NCI-H446 (cell line): ENCODE results near the gene CHMP1A.
"Not testable (repeated sequence)": the region's sequence is repeated elsewhere in the genome, so short reads cannot be mapped to it uniquely, and the experiment has no call there.

ENCODE experiments used
- DNase-seq, 2 experiments: peaks; one replicate each; lab custom pipeline; 2025; lab: John Stamatoyannopoulos, UW

The CHMP1A gene

DNA sequence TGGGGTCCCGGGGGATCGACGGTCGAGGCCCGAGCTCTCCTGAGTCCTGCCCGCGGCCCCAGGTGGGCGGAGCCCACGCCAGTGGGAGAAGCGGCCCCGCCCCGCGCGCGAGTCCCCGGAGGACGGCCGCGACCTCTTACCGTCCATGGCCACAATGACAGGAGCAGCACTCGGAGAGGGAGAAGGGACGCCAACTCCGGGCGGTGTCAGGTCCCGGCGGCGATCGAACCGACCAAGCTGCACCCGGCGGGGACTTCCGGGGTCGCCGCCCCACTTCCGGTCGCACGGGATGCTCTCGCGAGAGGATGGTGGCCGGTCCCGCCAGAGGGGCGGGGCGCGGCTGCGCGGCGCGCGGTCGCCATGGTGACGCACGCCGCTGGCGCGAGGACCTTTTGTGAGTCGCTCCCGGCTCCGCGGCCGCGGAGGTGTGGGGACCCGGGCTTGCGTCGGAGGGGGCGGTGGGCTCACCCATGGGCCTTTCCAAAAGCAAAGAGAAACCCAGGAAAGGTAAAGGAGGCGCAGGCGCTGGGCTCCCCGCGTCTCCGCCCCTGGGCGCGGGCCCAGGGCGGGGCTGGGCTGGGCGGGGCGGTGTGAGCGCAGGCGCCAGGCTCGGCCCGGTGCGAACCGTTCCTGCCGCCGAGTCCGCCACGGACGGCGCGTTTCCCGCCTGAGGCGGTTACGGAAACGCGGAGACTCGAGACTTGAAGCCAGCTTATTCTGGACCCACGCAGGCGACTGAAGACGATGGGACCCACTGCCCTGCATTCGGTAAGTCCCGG, at the start of gene CHMP1A, which contains the start of gene SPATA33:
Gene CHMP1A (minus strand): TSS at position 267 of the 779 bp plus-strand sequence. CDS start 120 bp downstream, at position 147.
Gene SPATA33 (plus strand): TSS at position 395 of the 779 bp plus-strand sequence. CDS start 76 bp downstream, at position 471.
- peak; percentile 56 to 84 for DNase-seq

DNA sequence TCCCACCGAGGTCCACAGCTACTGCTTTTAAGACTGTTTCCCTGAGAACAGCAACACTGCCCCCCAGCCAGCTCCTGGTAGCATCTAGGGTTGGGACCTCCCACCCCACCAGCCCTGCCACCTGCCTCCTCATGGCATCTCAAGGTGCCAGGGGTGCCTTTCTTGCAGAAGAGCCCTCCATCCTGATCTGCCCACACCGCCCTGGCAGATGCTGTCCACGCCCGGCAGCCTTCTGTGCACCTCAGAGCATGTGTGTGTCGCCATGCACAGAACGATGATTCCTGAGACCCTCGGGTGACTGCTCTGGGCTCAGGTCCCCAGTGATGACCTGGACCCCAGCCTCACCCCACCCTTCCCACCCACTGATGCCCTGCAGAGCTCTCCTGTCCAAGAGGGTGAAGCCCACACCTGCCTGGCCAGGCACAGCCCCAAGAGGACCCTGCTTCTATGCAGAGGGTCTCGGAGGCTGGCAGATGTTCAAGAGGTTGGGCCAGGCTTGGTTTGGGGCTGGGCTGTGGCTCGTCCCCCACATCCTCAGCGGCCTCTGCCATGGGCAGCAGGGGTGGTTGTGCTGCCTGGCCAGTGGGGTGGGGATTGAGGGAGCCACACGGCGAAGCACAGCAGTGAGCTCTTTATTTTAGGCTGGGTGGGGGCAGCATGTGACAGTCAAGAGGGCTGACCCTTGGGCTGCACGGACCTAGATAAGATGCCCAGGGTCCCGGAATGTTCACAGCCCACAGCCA, 49.2 kb upstream of the CHMP1A start:
- no peak for DNase-seq

DNA sequence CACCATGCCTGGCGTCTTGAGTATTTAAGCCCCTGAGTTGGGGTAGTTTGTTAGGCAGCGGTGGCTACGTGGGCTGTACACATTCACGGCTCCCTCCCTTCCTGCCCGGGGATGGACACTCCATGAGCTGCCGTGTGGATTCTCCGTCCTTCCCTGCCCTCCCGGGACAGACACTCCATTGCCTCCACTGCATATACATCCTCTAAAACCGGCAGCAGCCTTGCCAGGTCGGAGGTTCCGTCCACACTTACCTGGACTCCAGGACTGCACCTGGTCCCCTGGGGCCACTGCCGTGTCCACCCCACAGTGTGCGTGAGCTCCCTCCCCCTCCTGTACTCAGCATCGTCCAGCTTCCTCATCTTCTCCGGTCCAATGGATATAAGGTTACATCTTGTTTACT, 47.5 kb upstream of the CHMP1A start:
- no peak for DNase-seq

DNA sequence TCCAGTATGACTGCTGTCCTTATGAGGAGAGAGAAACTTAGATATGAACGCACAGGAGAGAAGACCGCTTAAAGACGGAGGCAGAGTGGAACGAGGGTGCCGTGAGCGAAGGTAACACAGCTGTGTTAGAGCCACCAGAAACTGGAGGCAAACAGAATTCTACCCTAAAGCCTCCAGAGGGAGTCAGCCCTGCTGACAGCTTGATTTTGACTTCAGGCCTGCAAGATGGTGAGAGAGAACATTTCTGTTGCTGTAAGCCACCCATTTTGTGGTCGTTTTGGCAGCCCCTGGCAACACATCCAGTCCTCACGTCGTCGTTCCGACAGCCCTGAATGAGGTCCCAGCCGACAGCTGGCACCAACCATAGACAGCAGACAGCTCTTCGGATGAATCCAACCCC, 46.8 kb upstream of the CHMP1A start:
- no peak for DNase-seq

DNA sequence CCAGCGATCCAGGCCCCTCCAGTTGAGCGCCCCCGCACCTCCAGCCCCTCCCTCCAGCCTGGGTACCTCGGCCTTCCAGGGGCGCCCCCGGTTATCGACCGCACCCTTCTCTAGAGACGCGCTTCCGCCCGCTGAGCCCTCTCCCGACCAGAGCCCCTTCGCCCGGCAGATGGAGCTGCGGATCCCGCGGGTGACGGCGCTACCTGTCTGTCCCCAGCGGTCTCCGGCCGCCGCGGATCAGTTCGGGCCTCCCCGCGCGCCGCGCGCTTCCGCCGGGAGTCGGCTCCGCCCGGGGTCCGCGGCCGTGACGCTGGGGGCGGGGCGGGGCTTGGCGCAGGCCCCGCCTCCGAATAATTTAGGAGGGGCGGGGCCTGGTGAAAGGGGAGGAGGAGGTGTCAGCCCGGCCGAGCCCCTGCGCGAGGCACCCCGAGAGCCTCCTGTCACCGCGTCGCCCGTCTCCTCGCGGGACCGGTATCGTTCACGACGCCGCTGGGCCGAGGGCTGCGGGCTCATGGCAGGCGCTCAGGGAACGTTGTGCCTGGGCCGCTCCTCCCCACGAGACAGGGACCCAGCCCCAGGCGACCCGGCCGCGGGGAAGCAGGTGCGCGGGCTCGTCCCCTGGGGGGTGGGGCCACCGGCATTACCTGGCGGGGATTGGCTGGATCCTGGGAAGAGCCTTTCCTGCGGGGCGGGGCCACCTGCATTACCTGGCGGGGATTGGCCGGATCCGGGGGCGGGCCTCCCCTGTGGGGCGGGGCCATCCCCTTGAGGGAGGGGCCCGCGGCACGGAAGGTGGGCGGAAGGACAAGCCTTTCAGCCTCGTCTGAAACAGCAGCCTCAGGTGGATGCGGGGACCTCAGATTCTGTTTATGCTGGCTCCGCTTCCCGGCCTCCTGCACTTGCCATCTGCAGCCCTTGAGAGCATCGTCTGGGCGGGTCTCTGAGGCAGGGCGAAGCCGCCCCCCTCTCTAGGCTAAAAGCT, 44.2 kb upstream of the CHMP1A start, which contains the start of gene SPATA2L:
Gene SPATA2L (minus strand): TSS at position 281 of the 982 bp plus-strand sequence. CDS start 473 bp downstream, outside the sequence.
- peak; percentile 21 to 80 for DNase-seq

DNA sequence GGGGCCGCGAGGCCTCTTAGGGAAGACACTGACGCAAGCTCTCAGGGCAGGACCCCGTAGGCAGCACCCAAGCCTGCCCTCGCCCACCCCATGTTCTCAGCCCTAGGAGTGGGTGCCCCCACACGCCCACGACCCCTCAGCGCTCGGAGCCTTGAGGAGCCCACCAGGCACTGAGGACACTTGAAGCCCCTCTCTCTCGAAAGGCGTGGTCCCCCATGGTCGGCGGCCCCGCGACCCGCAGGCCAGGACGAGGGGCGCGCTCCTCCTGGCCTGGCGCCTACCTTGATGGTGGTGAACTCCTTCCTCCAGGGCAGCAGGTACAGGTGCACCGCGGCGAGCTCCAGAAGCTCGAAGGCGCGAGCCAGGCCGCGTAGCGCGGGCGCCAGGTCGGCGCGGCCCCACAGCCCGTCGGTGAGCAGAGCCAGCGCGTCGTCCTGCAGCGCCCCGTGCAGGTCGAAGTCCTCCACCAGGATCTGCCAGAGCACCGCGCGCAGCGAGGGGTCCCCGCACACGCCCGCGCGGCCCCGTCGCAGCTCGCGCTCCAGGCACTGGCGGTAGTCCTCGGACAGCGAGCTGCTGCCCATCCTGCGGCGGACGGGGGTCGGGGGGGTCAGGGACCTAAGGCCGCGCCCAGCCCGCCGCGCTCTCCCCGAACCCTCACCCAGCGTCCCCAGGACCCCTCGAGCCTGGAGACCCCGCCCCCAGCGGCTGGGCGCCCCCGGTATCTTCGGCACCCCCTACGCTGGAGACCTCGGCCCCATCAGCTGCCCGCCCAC, 43.3 kb upstream of the CHMP1A start:
- peak in 1 of 2 experiments; percentile 35 for DNase-seq

DNA sequence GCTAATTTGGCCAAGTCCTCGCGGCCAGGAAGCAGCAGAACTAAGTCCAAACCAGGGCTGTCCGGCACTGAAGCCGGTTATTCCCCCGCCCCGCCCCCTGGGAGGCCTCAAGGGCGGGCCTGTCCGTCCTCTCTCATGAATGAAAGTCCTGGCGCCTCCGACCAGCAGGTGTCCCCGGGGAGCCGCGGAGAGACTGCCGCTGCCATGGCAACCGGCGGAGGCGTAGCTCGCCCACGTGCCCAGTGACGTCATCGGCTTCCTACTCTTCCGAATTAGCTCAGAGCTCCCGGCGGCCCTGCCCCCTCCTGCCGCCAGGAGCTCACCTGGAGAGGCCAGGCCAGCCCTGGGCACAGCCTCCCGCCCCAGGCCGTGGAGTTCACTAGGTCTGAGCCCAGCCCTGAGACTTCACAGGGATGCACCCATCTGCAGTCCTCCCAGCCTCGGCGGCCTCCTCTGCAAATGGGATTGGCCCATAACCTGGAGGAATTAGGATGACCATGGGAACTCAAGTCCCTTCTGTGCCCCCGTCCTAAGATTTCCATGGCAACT, 42.7 kb upstream of the CHMP1A start:
- peak; percentile 77 to 92 for DNase-seq

DNA sequence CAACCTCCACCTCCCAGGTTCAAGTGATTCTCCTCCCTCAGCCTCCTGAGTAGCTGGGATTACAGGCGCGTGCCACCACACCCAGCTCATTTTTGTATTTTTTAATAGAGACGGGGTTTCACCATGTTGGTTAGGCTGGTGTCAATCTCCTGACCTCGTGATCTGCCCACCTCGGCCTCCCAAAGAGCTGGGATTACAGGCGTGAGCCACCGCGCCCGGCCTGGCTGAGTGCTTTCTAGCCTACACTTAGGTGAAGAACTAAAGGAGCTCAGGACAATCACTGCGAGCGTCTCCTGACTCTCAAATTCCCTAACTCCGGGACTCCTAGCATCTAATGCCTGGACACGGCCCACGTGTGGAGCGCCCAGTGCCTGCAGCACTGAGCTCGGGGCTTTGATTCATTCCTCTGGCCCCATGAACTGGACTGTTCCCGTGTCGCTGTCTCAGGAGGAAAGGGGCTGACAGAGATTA, 42.2 kb upstream of the CHMP1A start:
- DNase-seq: not testable (repeated sequence)

DNA sequence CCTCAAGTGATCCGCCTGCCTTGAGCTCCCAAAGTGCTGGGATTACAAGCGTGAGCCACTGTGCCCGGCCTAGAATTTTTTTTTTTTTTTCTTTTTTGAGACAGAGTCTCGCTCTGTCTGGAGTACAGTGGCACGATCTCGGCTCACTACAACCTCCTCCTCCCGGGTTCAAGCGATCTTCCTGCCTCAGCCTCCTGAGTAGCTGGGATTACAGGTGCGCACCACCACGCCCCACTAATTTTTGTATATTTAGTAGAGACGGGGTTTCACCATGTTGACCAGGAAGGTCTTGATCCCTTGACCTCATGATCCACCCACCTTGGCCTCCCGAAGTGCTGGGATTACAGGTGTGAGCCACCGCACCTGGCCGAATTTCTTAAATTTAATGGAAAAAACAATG, 41.2 kb upstream of the CHMP1A start:
- not testable (repeated sequence) for DNase-seq

DNA sequence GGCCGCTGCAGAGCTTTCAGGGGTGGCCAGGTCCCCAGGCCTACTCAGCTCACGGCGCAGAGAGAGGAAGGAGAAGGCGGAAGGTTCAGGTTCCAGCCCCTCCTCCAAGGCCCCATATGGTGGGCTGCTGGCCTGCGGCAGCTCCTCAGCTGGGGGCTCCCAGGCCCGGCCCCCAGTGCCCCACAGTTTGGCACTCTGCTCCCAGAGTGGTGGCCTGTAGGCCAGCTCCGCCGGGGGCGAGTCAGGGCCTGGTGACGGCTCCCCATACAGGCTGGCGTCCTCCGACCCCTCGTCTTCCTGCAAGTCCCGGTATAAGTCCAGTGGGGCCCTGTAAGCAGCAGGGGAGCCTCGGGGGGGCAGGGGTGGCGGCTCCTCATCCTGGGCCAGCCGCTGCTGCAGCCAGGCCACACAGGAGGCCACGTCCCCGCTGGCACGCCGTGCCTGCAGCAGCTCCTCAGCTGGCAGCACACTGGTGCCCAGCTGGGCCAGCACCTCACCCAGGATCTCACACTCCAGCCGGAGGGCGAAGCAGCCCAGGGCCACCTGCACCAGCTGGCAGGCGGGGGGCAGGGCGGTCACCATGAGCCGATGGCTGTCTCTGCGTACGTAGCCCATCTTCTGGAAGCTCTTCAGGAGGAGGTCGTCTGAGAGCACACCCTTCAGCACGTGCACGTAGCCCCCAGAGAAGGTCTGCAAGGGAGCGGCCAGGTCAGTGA, 40.3 kb upstream of the CHMP1A start:
- DNase-seq: no peak

DNA sequence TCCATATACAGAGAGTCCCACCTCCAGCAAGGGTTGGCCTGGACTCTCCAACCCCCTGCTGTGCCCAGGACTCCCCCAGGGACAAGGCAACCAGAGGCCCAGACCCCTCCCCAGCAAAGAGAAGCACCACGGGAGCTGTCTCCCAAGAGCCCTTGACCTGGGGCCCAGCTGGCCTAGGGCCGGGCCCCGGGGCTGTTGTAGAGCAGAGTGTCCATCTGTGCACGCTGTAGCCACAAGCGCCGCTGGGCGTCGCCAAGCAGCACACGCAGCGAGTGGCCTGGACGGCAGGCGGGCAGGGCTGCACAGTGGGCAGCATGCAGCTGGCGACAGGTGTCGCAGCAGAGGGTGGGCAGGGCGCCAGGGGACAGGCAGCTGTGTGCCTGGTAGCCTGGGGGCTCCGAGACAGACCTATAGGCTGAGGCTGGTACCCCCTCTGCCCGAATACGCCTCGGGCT, 39.7 kb upstream of the CHMP1A start:
- no peak for DNase-seq

DNA sequence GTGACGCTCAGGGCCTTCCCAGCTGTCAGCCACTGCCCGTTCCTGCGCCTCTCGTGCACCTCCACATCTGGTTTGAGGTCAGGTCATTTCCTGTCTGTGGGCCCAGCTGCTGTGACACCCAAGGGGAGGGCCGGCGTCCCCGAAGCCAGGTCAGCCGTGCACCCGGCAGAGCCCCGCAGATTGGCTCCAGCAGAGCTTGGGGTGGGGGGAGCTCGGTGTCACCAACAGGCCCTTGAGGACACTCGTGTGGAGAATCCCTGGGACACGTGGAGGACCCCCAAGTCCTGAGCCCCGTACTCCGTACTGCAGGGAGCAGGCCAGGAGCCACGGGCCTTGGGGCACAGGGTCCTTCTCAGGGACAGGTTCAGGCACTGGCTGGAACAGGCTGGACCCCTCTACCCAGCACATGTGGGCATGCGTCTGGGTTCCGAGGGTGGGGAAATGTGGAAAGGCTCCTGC, 39.2 kb upstream of the CHMP1A start:
- no peak for DNase-seq

DNA sequence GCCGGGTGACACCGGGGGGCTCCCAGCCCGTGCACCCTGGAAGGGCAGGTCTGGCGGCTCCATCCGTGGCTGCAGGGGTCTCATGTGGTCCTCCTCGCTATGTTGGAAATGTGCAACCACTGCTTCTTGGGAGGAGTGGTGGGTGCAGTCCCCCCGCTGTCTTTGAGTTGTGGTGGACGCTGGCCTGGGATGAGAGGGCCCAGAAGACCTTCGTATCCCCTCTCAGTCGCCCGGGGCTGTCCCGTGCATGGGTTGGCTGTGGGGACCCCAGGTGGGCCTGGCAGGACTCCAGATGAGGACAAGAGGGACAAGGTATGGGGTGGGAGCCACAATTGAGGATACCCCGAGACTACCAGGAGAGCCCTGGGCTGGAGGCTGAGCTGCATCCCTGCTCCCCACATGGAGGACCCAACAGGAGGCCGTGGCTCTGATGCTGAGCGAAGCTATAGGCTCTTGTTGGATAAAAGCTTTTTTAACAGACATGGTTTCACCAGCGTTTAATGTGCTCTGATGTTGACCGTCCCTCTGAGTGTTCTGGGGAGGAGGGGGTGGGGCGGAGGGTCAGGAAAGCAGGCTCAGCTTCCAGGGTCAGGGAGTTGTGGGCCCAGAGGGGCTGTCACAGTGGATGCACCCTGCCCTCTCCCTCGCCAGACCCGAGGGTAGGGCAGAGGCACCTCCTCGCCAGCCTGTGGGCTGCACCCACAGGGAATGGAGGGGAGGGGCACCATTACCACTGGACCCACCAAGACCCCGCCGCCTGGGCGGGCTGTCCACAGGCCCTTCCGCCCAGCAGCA, 38.6 kb upstream of the CHMP1A start:
- no peak for DNase-seq

DNA sequence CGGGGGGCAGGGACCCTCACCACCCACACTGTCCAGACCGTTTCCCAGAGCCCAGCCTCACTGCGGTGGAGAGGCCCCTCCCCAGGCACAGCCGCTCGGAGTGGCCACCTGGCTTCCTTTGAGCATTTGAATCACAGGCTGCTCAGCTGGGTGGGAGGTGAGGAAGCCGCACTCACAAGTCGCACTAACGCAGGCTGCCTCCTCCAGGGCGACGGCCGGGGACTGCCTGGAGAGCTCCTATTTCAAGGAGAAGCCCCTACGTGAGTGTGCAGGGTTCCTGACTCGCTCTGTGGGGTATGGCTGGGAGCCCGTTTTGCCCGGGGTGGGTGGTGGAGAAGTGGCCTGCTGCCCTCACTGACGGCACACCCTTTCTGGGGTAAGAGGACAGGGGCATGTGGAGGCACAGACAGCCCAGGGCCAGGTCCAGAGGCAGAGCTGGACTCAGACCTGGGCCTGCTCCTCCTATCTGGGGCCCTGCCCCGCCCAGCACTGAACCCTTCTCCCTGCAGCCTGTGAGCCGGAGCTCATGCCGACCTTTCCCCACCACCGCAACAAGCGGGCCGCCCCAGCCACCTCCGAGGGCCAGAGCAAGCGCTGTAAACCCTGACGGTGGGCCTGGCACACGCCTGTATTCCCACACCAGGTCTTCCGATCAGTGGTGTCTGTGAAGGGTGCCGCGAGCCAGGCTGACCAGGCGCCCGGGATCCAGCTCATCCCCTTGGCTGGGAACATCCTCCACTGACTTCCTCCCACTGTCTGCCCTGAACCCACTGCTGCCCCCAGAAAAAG, 37.8 kb upstream of the CHMP1A start:
- no peak for DNase-seq

DNA sequence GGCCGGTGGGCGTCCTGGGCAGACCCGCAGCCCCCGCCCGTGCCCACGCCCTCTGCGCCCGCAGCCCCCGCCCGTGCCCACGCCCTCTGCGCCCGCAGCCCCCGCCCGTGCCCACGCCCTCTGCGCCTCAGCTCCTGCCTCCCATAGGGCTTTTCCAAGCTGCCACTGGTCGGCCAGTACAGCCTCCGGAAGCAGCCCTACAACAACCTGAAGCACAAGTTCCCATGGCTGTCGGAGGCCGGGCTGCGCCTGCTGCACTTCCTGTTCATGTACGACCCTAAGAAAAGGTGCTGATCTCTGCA, 37.2 kb upstream of the CHMP1A start:
- DNase-seq: not testable (repeated sequence)

DNA sequence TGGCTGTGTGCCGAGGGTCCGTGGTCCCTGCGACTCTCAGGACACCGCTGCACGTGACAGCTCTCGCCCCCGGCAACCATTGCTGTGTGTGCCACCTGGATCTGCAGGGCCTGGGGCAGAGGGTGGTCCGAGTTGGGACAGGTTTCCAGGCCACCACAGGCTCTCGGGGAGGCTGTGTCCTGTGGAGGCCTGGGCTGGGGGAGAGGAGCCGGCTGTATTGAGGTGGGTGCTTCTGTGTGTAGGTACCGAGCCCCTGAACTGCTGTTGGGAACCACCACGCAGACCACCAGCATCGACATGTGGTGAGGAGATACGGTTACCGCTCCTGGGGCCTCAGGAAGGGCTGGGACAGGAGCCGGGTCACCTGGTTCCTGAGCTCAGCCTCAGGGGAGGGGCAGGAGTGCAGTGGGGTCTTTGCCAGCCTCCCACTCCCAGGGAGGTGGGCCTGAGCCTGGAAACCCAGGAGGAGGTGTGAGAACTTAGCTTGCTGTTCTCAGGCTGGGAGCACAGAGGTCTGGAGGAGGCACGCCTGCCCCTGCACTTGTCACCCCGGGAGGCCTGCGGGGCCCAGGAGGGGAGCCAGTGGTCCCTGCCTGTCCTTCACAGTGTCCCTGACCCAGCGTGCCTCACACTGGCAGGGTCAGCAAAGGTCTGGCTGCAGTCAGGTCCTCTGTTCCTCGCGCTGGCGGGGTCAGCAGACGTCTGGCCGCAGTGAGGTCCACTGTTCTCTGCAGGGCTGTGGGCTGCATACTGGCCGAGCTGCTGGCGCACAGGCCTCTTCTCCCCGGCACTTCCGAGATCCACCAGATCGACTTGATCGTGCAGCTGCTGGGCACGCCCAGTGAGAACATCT, 36.6 kb upstream of the CHMP1A start:
- no peak for DNase-seq

DNA sequence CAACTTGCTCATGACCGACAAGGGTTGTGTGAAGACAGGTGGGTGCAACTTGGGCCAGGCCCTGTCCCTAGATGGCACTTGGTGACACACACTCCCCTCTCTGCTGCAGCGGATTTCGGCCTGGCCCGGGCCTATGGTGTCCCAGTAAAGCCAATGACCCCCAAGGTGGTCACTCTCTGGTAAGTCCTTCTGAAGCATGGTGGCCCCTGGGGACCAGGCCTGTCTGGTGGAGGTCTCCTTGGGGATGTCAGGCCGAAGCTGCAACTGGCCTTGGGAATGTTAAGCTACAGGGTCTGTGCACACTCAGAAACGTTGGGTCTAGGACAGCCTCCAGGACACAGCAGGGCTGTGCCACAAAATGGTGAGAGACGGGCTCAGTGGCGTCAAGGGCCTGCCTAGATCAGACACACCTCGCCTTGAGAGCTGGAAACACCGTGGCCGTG, 35.8 kb upstream of the CHMP1A start:
- DNase-seq: no peak
